Activated CD4-positive, alpha-beta memory T cell treated with anti-CD3 and anti-CD28 coated beads, Interleukin-2, amount 10 ng/mL, durations not matched to agents 7 days and 5 days (primary cell): ENCODE measurements around the gene SMC3. TPM values are rescaled to one million over a fixed set of nuclear protein-coding genes. Genes with fewer than 3 reads are reported as not detected.
"Not testable (repeated sequence)": the region's sequence is repeated elsewhere in the genome, so short reads cannot be mapped to it uniquely, and the experiment has no call there.

Experiments used
- CTCF ChIA-PET: fragments of 350-600 bp; sonication (Branson Sonifier 250); formaldehyde crosslinking; loops from one replicate; lab custom pipeline; 2021; ENCODE audit warnings: antibody characterized with exemption, inconsistent platforms; lab: Charles Lee
- POLR2A ChIA-PET: fragments of 350-600 bp; sonication (Branson Sonifier 250); formaldehyde crosslinking; loops from one replicate; lab custom pipeline; 2021; ENCODE audit warnings: antibody characterized with exemption; lab: Charles Lee
- DNase-seq: peaks from one replicate; pipeline ENCODE4 v3.0.0-alpha.2; 2020
- H3K27ac Mint-ChIP-seq: one replicate; pipeline ENCODE4 v1.8.0; 2021; ENCODE audit warnings: mild to moderate bottlenecking, mixed read lengths
- H3K27me3 Mint-ChIP-seq: one replicate; pipeline ENCODE4 v1.8.0; 2021; ENCODE audit warnings: mixed read lengths
- H3K36me3 Mint-ChIP-seq: one replicate; pipeline ENCODE4 v1.8.0; 2021; ENCODE audit warnings: low read depth, mixed read lengths
- H3K4me1 Mint-ChIP-seq: one replicate; pipeline ENCODE4 v1.8.0; 2021; ENCODE audit warnings: mixed read lengths
- H3K4me3 Mint-ChIP-seq: one replicate; pipeline ENCODE4 v1.8.0; 2021; ENCODE audit warnings: mild to moderate bottlenecking, mixed read lengths
- H3K9me3 Mint-ChIP-seq: one replicate; pipeline ENCODE4 v1.8.0; 2021; ENCODE audit warnings: mixed read lengths
- total RNA-seq, 2 experiments: library from RNA; stranded (reverse); gene quantifications; one replicate each; pipeline ENCODE4 v1.2.3, GENCODE V29; 2021

Gene SMC3
- 10 to 100 TPM; 81.0 to 83.0 TPM for total RNA-seq

GRCh38 chr10:110567201-110568054 is at the start of gene SMC3:
Gene SMC3 (plus strand): TSS chr10:110567695. CDS start chr10:110567817, 122 bp downstream.
- Mint-ChIP-seq H3K4me3 (peak within 1 kb of the TSS; percentile 95), H3K9me3 (no peaks in the 10 kb centered on the region), H3K4me1 (peaks cover 38% of the 10 kb centered on the region), H3K27me3 (peaks cover 1% of the 10 kb centered on the region), H3K36me3 (peaks cover 28% of the 10 kb centered on the region), H3K27ac (peak within 1 kb of the TSS; percentile 95)
- ChIA-PET POLR2A (interaction anchor here (0.7 to 6.1 kb wide), 29 partner anchors 9 to 346 kb away, joined by 3 to 51 read pairs (median 4); partner anchors contain the start of genes RBM20 and SMNDC1), CTCF (interaction anchor here (0.8 to 2.6 kb wide), 5 partner anchors 21 to 264 kb away, joined by 3 to 20 read pairs (median 5); partner anchors contain the start of gene SMNDC1)
- DNase-seq, result peak; percentile 92

DNA sequence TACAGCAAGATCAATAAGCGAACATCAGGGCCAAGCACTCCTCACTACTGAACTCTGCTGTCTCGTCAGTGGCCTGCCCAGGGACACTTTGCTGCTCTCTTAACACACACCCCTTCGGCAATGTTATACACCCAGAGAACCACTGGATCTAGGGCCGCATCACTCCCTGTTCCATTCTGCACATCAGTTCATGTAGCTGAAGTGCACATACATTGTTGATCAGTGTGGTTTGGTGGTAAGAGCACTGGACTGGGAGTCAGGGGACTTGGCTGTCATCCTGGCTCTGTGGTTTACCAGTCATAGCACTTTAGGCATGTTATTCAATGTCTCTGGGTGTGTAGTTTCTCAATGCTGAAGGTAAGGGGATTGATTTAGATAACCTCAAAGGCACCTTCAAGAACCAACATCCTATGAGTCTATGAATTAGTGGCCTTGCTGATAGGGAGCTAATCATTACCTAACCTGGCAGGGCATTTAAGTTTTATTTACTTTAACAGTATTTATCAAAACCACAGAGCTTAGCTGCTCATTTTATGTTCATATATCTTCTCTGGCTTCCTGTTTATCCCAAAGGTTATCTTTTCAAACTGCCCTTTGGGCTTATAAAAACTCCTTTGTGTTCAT is 45.0 kb upstream of the SMC3 start:
- H3K27ac Mint-ChIP-seq, result peak overlapping the region; percentile 37
- ChIA-PET CTCF (interaction anchor here (0.9 to 1.3 kb wide), 2 partner anchors 26 to 168 kb away, joined by 3 to 4 read pairs; no protein-coding TSS in a partner anchor), POLR2A (interaction anchor here (0.7 to 2.1 kb wide), 6 partner anchors 9 to 27 kb away, joined by 3 to 10 read pairs (median 4); no protein-coding TSS in a partner anchor)
- H3K36me3 Mint-ChIP-seq, result peaks cover 37% of the 10 kb centered on the region
- no peaks in the 10 kb centered on the region for H3K9me3 Mint-ChIP-seq
- no peak overlapping the region for H3K4me3 Mint-ChIP-seq
- peaks cover 51% of the 10 kb centered on the region for H3K4me1 Mint-ChIP-seq
- peak; percentile 60 for DNase-seq
- H3K27me3 Mint-ChIP-seq, result no peaks in the 10 kb centered on the region

DNA sequence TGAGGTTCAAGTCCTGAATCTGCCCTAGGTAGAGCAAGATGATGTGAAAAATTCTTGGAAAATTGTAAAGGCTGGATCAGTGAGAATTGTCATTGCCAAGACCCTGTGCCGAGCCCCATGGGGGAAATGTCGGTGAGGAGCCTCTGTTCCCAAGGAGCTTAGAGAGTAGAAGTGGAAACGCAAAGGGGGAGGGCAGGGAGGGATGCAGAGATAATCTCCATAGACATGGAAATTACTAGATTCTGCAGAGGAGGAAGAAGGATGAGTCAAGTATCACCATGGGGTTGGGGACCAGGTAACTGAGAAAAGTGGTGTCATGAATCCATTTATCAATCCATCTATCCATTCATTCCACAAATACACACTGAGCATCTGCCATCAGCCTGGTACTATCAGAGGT is 43.8 kb upstream of the SMC3 start:
- peaks cover 34% of the 10 kb centered on the region for H3K36me3 Mint-ChIP-seq
- no peak overlapping the region for H3K27ac Mint-ChIP-seq
- CTCF ChIA-PET, result interaction anchor here (0.7 kb wide), 1 partner anchor 87 kb away, joined by 3 read pairs; no protein-coding TSS in a partner anchor
- no peaks in the 10 kb centered on the region for H3K9me3 Mint-ChIP-seq
- H3K4me3 Mint-ChIP-seq, result no peak overlapping the region
- POLR2A ChIA-PET, result no interaction called here
- DNase-seq, result no peak
- no peaks in the 10 kb centered on the region for H3K27me3 Mint-ChIP-seq
- peaks cover 63% of the 10 kb centered on the region for H3K4me1 Mint-ChIP-seq

DNA sequence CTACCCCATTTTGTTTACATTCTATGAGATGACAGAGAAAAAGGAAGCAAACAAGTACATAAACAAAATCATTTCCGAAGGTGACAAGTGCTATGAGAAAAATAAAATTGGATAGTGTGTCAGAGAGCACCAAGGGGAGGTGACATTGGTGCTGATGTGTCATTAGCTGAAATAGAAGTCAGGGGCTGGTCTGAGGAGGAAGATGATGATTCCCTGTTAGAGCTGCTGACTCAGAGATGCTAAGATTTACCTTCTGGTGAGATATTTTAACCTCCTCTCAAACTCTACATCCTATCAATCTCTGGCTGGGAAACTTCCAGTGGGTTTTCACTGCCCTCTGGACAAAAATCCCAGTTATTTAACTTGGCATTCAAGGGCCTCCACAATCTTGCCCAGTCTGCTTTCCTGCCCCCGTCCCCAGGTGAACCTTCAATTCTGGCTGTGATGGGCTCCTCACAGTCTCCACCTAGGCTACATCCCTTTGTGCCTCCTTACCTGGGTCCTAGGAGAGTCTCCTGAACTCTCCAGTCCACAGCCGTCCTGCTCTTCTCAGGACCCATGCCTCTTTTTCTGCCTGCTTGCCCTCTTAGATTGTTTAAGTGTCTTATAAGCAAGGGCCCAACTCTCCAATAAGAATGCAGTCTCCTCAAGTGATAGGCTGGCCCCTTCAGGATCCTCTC is 43.2 kb upstream of the SMC3 start:
- peaks cover 66% of the 10 kb centered on the region for H3K4me1 Mint-ChIP-seq
- CTCF ChIA-PET, result no interaction called here
- POLR2A ChIA-PET, result no interaction called here
- H3K4me3 Mint-ChIP-seq, result no peak overlapping the region
- peak; percentile 9 for DNase-seq
- H3K27me3 Mint-ChIP-seq, result no peaks in the 10 kb centered on the region
- peaks cover 31% of the 10 kb centered on the region for H3K36me3 Mint-ChIP-seq
- no peak overlapping the region for H3K27ac Mint-ChIP-seq
- no peaks in the 10 kb centered on the region for H3K9me3 Mint-ChIP-seq

DNA sequence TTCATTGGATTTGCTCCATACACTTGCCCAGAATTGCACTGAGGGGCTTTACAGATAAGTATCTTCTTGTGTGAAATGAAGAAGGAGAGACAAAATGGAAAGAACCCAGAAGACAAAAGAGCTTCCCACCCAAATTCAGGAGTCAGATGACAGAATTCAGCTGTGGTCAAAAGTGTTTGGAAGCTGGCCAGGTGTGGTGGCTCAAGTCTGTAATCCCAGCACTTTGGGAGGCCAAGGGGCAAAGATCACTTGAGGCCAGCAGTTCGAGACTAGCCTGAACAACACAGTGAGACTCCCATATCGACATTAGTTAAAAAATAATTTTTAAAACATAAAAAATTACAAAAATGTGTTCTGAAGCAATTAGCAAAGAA is 42.6 kb upstream of the SMC3 start:
- no peak overlapping the region for H3K27ac Mint-ChIP-seq
- peaks cover 28% of the 10 kb centered on the region for H3K36me3 Mint-ChIP-seq
- ChIA-PET POLR2A (no interaction called here), CTCF (no interaction called here)
- H3K4me3 Mint-ChIP-seq, result no peak overlapping the region
- H3K9me3 Mint-ChIP-seq, result no peaks in the 10 kb centered on the region
- DNase-seq, result no peak
- no peaks in the 10 kb centered on the region for H3K27me3 Mint-ChIP-seq
- peaks cover 70% of the 10 kb centered on the region for H3K4me1 Mint-ChIP-seq

- ChIA-PET POLR2A (no interaction called here), CTCF (no interaction called here)
- no peak overlapping the region for H3K27ac Mint-ChIP-seq
- peaks cover 75% of the 10 kb centered on the region for H3K4me1 Mint-ChIP-seq
- DNase-seq, result peak; percentile 15
- peaks cover 25% of the 10 kb centered on the region for H3K36me3 Mint-ChIP-seq
- H3K4me3 Mint-ChIP-seq, result no peak overlapping the region
- no peaks in the 10 kb centered on the region for H3K27me3 Mint-ChIP-seq
- no peaks in the 10 kb centered on the region for H3K9me3 Mint-ChIP-seq
Observed at GRCh38 chr10:110525349-110526260, 41.9 kb upstream of the SMC3 start.

GRCh38 chr10:110527731-110528171 is 39.7 kb upstream of the SMC3 start:
- POLR2A ChIA-PET, result interaction anchor here (1.0 kb wide), 1 partner anchor 30 kb away, joined by 3 read pairs; no protein-coding TSS in a partner anchor
- CTCF ChIA-PET, result no interaction called here
- Mint-ChIP-seq H3K4me1 (peaks cover 65% of the 10 kb centered on the region), H3K36me3 (peaks cover 16% of the 10 kb centered on the region), H3K27me3 (no peaks in the 10 kb centered on the region), H3K4me3 (no peak overlapping the region), H3K27ac (peak overlapping the region; percentile 58), H3K9me3 (no peaks in the 10 kb centered on the region)
- peak; percentile 15 for DNase-seq

- Mint-ChIP-seq H3K27ac (peak overlapping the region; percentile 72), H3K4me3 (no peak overlapping the region), H3K4me1 (peaks cover 66% of the 10 kb centered on the region), H3K27me3 (no peaks in the 10 kb centered on the region), H3K36me3 (peaks cover 14% of the 10 kb centered on the region), H3K9me3 (no peaks in the 10 kb centered on the region)
- ChIA-PET POLR2A (interaction anchor here (0.7 to 1.6 kb wide), 6 partner anchors 11 to 214 kb away, joined by 3 to 7 read pairs (median 3); no protein-coding TSS in a partner anchor), CTCF (interaction anchor here (0.9 to 1.9 kb wide), 5 partner anchors 14 to 214 kb away, joined by 3 to 5 read pairs (median 4); no protein-coding TSS in a partner anchor)
- peak; percentile 17 for DNase-seq
Observed at GRCh38 chr10:110528224-110528996, 39.1 kb upstream of the SMC3 start.

DNA sequence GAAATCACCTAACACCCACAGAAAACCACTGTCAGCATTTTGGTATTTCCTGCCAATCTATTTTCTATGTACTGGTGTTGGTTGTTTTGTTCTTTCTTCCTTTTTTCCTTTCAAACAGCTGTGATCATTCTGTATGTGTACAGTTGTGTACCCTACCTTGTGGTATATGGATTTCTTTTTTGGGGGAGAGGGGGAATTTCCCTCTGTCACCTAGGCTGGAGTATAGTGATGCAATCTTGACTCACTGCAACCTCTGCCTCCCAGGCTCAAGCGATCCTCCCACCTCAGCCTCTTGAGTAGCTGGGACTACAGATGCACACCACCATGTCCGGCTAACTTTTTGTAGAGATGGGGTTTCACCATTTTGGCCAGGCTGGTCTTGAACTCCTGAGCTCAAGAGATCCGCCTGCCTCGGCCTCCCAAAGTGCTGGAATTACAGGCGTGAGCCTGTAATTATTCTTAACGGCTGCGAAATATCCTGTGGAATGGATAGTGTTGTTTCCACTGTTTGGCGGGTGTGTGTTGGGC is 38.4 kb upstream of the SMC3 start:
- ChIA-PET CTCF (interaction anchor here (0.9 to 1.9 kb wide), 5 partner anchors 15 to 215 kb away, joined by 3 to 5 read pairs (median 4); no protein-coding TSS in a partner anchor), POLR2A (interaction anchor here (0.7 to 1.6 kb wide), 10 partner anchors 11 to 215 kb away, joined by 3 to 7 read pairs (median 4); partner anchors contain the start of gene SMC3)
- Mint-ChIP-seq H3K27ac (peak overlapping the region; percentile 72), H3K4me1 (peaks cover 62% of the 10 kb centered on the region)
- not testable (repeated sequence) for H3K27me3 Mint-ChIP-seq, H3K9me3 Mint-ChIP-seq, H3K36me3 Mint-ChIP-seq, H3K4me3 Mint-ChIP-seq
- DNase-seq, result peak; percentile 45

DNA sequence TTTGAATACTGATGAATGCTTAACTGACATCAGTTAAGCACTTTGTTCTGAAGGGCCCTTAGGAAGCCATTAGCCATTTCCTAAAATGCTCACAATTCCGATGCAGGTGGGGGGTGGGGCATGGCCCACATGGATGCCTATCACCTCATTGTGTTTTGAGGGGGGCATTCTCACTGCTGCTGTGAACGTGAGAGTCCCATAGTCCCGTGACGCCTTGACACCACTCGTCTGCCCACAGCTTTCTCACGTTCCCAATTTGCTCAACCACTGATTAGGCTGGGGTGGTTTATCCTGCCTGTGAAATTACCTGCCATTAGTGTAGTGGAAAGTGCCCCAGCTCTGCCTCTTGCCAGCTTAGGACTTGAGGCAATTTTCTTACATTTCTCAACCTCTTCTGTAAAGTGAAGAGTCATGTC is 37.9 kb upstream of the SMC3 start:
- peaks cover 60% of the 10 kb centered on the region for H3K4me1 Mint-ChIP-seq
- ChIA-PET CTCF (interaction anchor here (1.2 to 1.9 kb wide), 4 partner anchors 17 to 216 kb away, joined by 3 to 5 read pairs (median 4); no protein-coding TSS in a partner anchor), POLR2A (interaction anchor here (0.7 to 1.6 kb wide), 9 partner anchors 10 to 174 kb away, joined by 3 to 7 read pairs (median 4); partner anchors contain the start of gene SMC3)
- H3K4me3 Mint-ChIP-seq, result peak overlapping the region; percentile 23
- H3K27me3 Mint-ChIP-seq, result no peaks in the 10 kb centered on the region
- H3K36me3 Mint-ChIP-seq, result peaks cover 2% of the 10 kb centered on the region
- H3K27ac Mint-ChIP-seq, result peak overlapping the region; percentile 72
- H3K9me3 Mint-ChIP-seq, result no peaks in the 10 kb centered on the region
- no peak for DNase-seq
